ENCODE data around the gene TRIM54.
"Not testable (repeated sequence)": the region's sequence is repeated elsewhere in the genome, so short reads cannot be mapped to it uniquely, and the experiment has no call there.

The TRIM54 gene

DNA sequence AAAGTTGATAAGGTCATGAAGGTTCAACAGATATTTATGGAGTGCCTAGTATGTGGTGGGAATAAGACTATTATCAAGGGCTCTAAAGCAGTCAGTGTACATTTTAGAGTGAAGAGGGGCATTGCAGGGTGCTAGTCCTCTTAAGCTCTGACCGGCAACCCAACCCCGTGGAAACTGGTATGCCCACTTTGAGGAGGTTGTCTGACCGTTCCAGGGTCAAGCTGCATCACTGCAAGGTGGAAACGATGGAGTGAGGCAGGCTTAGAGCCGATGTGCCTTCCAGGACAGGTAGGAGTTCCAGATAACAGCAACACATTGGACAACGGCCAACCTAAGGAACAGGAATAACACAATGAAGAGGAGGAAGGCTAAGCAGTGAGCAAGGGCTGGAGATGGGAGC is 27.4 kb downstream of the TRIM54 start:
- FAIRE-seq (no peak), DNase-seq (ENCODE audit: insufficient read length, low spot score) (no peak)

- no peak for DNase-seq (ENCODE audit: insufficient read length, low spot score)
- peak; percentile 48 for FAIRE-seq
Measured at GRCh38 chr2:27312152-27312551, 29.9 kb downstream of the TRIM54 start.

DNA sequence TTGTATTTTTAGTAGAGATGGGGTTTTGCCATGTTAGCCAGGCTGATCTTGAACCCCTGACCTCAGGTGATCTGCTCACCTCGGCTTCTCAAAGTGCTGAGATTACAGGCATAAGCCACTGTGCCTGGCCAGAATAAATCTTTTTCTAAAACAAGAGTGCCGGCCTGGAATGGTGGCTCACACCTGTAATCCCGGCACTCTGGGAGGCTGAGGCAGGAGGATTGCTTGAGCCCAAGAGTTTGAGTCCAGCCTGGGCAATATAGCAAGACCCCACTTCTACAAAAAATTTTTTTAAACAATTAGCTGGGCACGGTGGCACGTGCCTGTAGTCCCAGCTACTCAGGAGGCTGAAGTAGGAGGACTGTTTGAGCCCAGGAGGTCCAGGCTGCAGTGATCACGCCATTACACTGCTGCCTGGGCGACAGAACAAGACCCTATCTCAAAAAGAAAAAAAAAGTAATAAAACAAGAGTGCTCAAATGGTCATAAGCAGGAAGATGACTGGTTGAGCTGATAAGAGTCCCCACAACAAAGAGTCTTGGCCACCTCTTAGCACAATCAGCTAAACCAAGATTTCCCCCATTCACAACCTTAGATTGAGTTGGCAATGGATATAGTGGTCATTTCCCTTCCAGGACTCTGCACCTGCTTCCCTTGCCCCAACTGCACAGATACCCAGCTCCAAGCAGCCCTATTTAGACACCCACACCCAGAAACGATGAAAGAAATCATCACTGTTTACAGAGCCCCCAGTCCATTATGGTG is 31.8 kb downstream of the TRIM54 start:
- DNase-seq (ENCODE audit: insufficient read length, low spot score) (no peak), FAIRE-seq (no peak)

- no peak for FAIRE-seq
- no peak for DNase-seq (ENCODE audit: insufficient read length, low spot score)
Measured at GRCh38 chr2:27314709-27315108, 32.5 kb downstream of the TRIM54 start.

GRCh38 chr2:27315122-27315521 is 32.9 kb downstream of the TRIM54 start:
- DNase-seq (ENCODE audit: insufficient read length, low spot score) (no peak), FAIRE-seq (no peak)

DNA sequence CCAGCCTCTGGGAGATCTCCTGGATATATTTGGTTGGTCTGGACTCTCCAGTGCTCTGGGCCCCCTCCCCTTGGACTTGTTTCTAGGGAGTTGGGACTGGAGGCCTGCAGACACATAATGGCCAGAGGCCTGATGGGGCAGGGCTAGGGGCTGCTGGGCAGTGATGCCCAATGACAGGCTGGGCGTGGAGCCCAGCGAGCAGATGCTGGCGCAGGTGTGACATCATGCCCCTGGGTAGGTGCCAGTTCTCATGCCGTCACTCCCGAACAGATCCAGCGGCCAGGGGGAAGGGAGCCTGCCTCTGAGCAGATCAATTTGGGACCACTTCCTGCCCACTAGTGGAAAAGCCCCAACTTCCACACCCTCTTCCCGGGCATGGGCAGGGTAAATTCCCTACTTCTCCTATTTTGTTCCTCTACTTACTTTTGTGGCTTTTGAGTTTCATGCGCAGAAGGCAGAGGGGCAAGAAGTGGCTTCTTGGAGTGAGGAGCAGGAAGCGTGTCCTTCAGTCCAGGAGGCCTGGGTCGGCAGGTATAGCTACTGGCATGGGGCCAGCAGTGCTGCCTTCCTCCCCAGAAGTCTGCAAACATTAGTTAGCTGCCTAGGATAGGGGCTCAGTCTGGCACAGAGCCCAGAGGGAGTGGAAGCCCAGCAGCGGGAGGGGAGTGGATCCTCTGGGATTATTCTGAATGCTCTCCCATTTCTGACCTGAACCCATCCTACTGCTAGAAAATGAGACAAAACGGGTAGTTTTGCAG is 34.6 kb downstream of the TRIM54 start:
- DNase-seq (ENCODE audit: insufficient read length, low spot score) (no peak), FAIRE-seq (no peak)

- not testable (repeated sequence) for FAIRE-seq; DNase-seq (ENCODE audit: insufficient read length, low spot score)
Measured at GRCh38 chr2:27319839-27320238, 37.6 kb downstream of the TRIM54 start.

- DNase-seq (ENCODE audit: insufficient read length, low spot score) (peak; percentile 98), FAIRE-seq (peak; percentile 91)
Measured at GRCh38 chr2:27320958-27321543, 38.8 kb downstream of the TRIM54 start.

GRCh38 chr2:27322301-27322765 is 40.1 kb downstream of the TRIM54 start:
- DNase-seq (ENCODE audit: insufficient read length, low spot score) (no peak), FAIRE-seq (no peak)

DNA sequence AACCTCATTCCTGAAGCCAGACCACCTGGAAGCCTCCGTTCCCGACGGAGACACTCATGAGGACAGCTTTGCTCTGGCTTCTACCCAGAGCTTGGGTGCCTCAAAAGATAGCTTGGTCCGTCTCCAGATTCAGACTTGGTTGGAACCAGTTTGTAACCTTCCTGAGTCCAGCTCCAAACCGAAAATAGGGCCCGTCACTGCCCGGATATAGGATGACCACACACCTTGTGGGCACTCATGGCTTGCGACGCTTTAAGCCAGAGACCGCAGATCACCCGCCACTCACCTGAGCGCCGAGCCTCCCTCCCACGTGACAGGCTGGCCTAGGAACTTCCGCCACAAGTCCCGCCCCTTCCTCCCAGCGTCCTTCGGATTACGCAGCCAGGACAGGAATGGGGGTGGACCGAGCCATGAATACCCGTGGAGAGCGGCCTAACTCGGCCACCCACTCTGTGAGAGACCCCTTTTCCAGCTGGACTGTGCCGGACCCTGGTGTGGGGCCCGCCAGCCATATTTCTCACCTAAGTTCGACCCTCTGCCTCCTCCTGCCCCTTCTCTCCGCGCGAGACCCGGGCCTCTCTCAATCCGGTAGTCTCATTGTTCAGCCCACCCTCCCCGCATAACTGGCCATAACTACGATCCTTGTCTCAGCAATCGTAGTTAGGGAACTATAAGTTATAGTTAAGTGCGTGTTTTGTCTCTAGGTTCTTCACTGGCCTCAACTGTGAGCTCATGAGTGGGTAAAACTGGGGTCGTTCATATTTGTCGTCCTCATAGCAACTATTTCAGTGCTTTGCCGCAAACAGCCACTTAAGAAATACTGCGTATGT is 40.8 kb downstream of the TRIM54 start, which contains the start of gene MPV17:
Gene MPV17, minus strand, starts transcription at position 332 of the 830 bp plus-strand sequence. CDS start 580 bp downstream, outside the sequence.
- peak; percentile 97 for DNase-seq (ENCODE audit: insufficient read length, low spot score)
- FAIRE-seq: peak; percentile 72

DNA sequence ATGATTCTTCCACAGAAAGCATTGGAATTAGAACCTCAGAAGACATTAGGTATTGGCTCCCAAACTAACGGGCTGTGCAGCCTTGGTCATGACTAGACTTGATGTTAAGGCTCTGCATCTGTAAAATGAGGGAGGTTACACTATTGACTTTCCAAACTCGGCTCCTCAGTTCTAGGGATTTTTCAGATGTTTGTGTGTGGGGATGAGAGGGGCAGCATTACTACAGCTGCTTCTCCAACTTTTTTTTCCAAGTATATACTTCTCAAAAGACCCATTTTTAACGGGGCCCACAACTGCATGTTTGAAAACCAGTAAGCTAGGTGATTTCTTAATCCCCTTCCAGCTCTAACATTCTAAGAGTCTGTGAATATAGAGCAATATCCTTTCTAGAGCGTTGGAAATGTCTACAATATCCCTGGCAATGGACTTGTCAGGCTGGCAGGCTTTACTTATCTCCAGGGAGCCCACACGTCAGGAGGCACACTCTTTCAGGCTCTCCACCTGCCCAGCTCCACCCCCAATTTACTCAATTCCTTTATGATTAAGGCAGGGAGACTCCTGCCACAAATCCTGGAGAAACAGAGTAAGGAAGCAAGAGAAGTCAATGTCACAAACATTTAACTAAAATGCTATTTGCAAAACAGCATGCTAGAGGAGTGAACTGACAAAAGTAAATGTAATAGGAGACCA is 41.5 kb downstream of the TRIM54 start:
- FAIRE-seq (no peak), DNase-seq (ENCODE audit: insufficient read length, low spot score) (no peak)

GRCh38 chr2:27324720-27325119 is 42.5 kb downstream of the TRIM54 start:
- FAIRE-seq: no peak
- DNase-seq (ENCODE audit: insufficient read length, low spot score): no peak

DNA sequence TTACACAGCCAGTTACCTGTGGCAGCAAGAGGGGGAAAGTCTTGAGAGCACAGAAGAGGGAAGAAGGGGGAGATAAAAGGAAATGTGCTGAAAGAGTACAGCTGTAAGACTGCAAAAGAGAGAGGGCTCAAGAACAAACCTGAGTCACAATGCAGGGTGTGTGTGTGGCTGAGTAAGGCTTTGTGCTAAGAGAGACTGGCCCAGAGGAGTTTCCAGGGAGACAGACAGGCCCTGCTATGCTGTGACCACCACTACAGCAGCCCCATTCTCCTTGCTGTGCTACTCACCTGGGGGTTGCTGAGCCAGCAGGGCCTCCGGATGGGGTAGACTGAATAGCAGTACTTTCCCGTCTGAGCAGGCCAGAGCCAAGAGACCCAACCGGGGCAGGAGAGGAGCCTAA is 53.1 kb downstream of the TRIM54 start:
- DNase-seq (ENCODE audit: insufficient read length, low spot score): no peak
- no peak for FAIRE-seq

GRCh38 chr2:27336173-27336572 is 53.9 kb downstream of the TRIM54 start:
- FAIRE-seq: no peak
- no peak for DNase-seq (ENCODE audit: insufficient read length, low spot score)

DNA sequence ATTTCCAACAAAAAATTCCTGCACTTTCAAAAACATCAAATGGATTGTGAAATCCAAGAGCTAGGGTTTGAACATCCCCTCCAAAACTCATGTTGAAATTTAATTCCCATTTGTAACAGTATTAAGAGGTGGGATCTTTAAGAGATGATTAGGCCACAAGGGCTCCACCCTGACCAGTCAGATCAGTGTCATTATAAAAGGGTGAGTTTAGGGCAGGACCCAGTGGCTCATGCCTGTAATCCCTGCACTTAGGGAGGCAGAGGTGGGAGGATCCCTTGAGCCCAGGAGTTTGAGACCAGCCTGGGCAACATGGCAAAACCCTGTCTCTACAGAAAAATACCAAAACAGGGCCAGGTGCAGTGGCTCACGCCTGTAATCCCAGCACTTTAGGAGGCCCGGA is 65.4 kb downstream of the TRIM54 start:
- DNase-seq (ENCODE audit: insufficient read length, low spot score): no peak
- no peak for FAIRE-seq

DNA sequence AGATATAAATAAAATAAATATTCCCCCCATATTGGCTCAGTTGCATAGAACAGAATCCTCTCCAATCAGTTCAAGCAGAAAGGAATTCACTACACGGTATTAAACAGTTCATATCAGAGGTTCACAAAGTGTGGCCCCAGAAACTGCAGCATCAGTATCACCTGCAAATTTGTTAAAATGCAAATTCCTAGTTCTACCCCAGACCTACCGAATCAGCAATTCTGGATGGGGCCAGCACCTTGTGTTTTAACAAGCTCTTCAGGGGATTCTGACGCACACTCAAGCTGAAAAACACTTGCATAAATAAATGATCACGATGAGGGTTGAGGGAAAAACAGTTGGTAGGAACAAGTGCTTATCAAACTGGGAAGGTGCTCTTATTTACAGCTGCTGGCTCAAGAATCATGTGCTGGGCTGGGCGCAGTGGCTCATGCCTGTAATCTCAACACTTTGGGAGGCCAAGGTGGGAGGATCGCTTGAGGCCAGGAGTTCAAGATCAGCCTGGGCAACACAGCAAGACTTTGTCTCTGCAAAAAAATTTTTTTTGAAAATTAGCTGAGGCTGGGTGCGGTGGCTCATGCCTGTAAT is 68.0 kb downstream of the TRIM54 start:
- no peak for FAIRE-seq
- no peak for DNase-seq (ENCODE audit: insufficient read length, low spot score)

- no peak for FAIRE-seq
- no peak for DNase-seq (ENCODE audit: insufficient read length, low spot score)
Measured at GRCh38 chr2:27351802-27352598, 69.8 kb downstream of the TRIM54 start.

DNA sequence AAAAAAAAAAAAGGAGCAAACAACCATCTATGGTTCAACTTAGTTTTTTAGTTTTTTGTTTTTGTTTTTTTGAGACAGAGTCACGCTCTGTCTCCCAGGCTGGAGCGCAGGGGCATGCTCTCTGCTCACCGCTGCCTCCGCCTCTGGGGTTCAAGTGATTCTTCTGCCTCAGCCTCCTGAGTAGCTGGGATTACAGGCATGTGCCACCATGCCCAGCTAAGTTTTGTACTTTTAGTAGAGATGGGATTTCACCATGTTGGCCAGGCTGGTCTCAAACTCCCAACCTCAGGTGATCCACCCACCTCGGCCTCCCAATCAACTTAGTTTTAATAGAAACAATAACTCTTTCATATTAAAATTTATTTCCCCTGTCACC is 71.1 kb downstream of the TRIM54 start:
- DNase-seq (ENCODE audit: insufficient read length, low spot score); FAIRE-seq: not testable (repeated sequence)
